ENCODE measurements around the gene HOXB3.

HOXB3 gene

DNA sequence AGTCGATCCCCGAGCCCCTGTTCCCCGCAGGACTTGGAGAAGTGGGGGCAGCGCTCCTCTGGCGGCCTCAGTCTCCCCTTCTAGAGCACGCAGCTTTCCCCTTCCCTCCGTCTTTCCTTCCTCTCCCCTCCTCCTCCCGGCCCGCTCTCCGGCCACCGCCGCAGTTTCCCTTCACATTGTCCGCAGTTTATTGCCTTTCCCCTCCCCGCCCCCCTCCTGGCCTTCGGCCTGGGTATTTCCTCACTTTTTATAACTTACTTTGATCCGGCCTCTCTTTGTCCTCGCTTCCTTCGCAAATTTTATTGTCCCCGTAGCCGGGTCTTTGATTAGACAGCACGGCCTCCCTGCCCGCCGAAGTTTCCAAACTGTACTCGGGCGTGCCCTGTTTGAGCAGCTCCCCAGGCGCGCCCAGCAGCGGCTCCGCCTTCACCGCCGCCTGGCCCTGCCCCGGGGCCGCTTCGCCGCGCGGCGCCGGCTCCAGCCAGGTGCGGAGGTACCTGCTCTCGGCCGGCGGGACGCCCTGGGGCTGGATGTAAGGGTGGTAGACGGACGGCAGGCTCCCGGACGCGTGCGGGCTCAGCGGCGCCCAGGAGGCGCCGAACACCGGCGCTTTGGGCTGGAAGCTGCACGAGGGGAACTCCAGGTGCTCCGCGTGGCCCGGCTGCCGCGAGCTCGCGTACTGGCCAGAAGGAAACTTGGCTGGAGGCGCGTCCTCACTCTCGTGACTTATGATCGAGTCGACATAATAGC, 35.6 kb upstream of the HOXB3 start:
- no peak for DNase-seq

- DNase-seq: no peak
These were observed 34.8 kb upstream of the HOXB3 start for GRCh38 chr17:48624544-48625494.

GRCh38 chr17:48624118-48624517, 34.1 kb upstream of the HOXB3 start:
- no peak for DNase-seq

DNA sequence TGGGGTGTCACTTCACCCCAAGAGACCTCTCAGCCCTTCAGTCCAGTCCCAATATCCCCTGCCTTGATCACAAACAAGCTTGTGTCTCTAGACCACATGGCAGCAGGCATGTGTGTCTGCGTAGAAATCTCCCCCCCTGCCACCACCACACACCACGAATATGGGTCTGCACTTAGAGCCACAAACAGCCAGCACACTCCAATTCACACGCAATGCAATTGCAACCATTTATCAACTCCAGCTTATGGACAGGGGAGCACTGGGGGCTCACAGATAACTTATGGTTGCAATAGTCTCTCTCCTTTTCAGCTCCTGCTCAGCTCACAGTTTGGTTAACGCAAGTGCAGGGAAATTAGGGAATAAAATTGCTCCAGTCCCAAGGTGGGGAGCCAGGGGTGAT, 33.5 kb upstream of the HOXB3 start:
- no peak for DNase-seq

GRCh38 chr17:48622857-48623256, 32.8 kb upstream of the HOXB3 start:
- no peak for DNase-seq

- DNase-seq: no peak
These were observed 31.7 kb upstream of the HOXB3 start for GRCh38 chr17:48621410-48622392.

- no peak for DNase-seq
These were observed 30.6 kb upstream of the HOXB3 start for GRCh38 chr17:48620461-48621139.

GRCh38 chr17:48619826-48620449, 29.9 kb upstream of the HOXB3 start:
- no peak for DNase-seq

GRCh38 chr17:48618256-48618896, 28.3 kb upstream of the HOXB3 start:
- DNase-seq: no peak

DNA sequence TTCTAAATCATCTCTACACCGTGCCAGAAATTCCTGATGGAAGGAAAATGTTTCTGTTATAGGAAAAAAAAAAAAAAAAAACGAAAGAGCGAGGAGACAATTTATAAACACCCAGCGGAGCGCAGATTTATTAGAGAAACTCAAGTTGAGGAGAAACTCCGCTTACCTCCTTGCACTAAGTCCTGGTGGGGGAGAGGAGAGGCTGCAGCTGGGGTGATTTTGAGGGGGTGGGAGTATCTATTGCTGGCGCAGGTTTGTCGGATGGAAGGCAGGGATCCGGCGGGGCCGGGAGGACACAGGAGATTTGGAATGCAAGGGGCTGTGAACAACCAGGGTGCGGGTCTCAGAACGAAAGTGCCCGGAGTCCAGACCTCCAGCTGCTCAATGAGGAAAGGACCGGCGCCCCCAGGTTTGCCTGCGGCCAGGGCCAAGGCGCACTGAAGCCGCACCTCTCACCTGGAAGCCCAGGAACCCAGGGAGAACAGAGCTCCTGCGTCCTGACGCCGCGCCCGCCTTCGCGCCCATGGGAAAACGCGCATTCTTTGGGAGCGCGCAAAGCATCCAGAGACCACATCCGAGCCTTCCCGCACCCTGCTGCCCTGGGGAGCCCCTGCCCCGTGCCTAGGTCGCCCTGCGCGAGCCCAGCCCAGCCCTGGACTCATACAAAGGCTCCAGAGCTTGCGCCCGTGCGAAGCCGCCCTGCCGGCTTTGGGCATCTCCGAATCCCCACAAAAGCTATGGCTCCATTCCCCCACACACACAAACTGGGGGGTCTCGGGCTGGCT, 27.6 kb upstream of the HOXB3 start:
- no peak for DNase-seq

- no peak for DNase-seq
These were observed 26.9 kb upstream of the HOXB3 start for GRCh38 chr17:48616717-48617470.

GRCh38 chr17:48615963-48616716, 26.1 kb upstream of the HOXB3 start:
- no peak for DNase-seq

- no peak for DNase-seq
These were observed 25.3 kb upstream of the HOXB3 start, which contains the start of gene HOXB8 for GRCh38 chr17:48615047-48615962. Gene HOXB8 (minus strand): TSS chr17:48615292. CDS start chr17:48614704, 588 bp downstream.

DNA sequence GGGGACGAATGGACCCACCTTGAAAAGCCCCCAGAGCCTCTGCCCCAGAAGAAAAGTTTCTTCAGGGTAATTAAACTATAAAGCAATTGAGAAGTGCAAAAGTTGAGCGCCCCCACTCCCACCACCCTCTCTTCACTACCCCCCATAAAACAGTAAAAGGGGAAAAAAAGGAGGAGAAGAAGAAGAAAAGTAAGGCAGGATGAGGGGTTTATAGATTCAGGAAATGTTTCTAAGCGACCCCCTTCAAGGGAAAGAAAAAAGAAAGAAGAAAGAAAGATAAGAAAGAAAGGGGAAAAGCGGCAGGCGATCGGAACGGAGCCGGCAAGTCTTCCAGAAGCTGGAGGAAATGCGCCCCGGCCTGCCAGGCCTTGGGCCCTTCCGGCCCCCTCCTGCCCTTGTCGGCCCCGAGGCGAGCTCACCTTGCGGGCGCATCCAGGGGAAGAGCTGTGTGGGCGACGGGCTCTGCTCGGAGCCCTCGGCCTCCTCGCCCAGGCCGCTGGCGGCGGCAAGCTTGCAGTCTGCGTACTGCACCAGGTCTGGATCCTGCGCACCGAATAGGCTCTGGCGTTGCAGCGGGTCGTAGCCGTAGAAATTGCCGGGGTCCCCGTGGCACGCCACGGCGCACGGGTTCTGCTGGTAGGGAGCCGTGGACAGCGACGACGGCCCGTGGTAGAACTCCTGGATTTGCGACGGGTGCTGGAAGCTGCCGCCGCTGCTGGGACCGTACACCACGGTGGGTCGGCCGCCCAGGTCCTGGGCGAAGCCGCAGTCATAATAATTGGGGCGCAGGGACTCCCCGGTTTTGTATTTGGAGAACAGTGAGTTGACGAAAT, 24.0 kb upstream of the HOXB3 start:
- DNase-seq: no peak

- DNase-seq: no peak
These were observed 23.0 kb upstream of the HOXB3 start for GRCh38 chr17:48612854-48613691.

- DNase-seq: no peak
These were observed 22.4 kb upstream of the HOXB3 start for GRCh38 chr17:48612456-48612853.

Data from DMS 273 treated with DMSO at 0.1 percent for 48 hours (cell line).